GM13977 (cell line): ENCODE results near the gene GMIP.

Source experiments
- DNase-seq: peaks from one replicate; pipeline ENCODE4 v3.0.0; 2012; ENCODE audit warnings: low spot score
- CTCF ChIP-seq: IDR thresholded peaks from 2 replicates; pipeline ENCODE4 v1.5.1; 2012; ENCODE audit warnings: mild to moderate bottlenecking, control low read depth; ENCODE audit not compliant: insufficient read depth; ENCODE audit errors: extremely low read depth, missing control alignments
- in situ Hi-C: fragments of 300-500 bp; cut with MboI; formaldehyde crosslinking; loops from one replicate; pipeline ENCODE4 v1.12.0; 2022; ENCODE audit warnings: low sequenced_read_pairs, low pct_unique_long_range_greater_than_20kb, mixed read lengths, inconsistent platforms; ENCODE audit not compliant: unreplicated experiment

GMIP gene

GRCh38 chr19:19645233-19645870, 1.9 kb upstream of the GMIP start:
- no peak for DNase-seq
- in situ Hi-C loops, result loop anchor here (10.0 kb wide), 1 partner anchor 121 kb away; the partner anchor contains the start of gene YJEFN3
- TF ChIP-seq CTCF, result no peak

- no peak for TF ChIP-seq CTCF
- in situ Hi-C loops, result loop anchor here (10.0 kb wide), 1 partner anchor 119 kb away; the partner anchor contains the start of gene YJEFN3
- no peak for DNase-seq
These were observed 564 bp upstream of the GMIP start for GRCh38 chr19:19644054-19644388.

- TF ChIP-seq CTCF, result peak; percentile 15
- peak; percentile 81 for DNase-seq
- in situ Hi-C loops, result loop anchor here (10.0 kb wide), 1 partner anchor 118 kb away; the partner anchor contains the start of gene YJEFN3
These were observed 825 bp downstream of the GMIP start for GRCh38 chr19:19642506-19643157.

- in situ Hi-C loops, result no loop called here
- no peak for DNase-seq
- TF ChIP-seq CTCF, result no peak
These were observed 5.8 kb downstream of the GMIP start for GRCh38 chr19:19637523-19638251.

- in situ Hi-C loops, result no loop called here
- no peak for TF ChIP-seq CTCF
- DNase-seq, result no peak
These were observed 6.3 kb downstream of the GMIP start for GRCh38 chr19:19637186-19637522.

GRCh38 chr19:19636573-19637185, 6.8 kb downstream of the GMIP start:
- in situ Hi-C loops, result no loop called here
- TF ChIP-seq CTCF, result no peak
- DNase-seq, result no peak
